GM12878 (cell line): ENCODE data around the gene PRM3. TPM values are rescaled to one million over a fixed set of nuclear protein-coding genes. Genes with fewer than 3 reads are reported as not detected.

Source experiments
- ATAC-seq: fragments of 200-7000 bp; cut with Tn5 transposase; 3 replicates; pipeline ENCODE4 v1.9.1; 2020; ENCODE audit warnings: mild to moderate bottlenecking, moderate library complexity
- BruUV-seq: library from RNA; stranded (reverse); fragments of 400-500 nt; replicated peaks from 2 replicates; lab custom pipeline; 2021; lab: Mats Ljungman, UMichigan
- CTCF ChIA-PET: fragments of 300-600 bp; sonication (Branson Sonifier 250); formaldehyde crosslinking; extraction: SDS; loops from one replicate; lab custom pipeline; 2021; ENCODE audit warnings: inconsistent platforms; lab: Yijun Ruan, JAX
- POLR2A ChIA-PET: fragments of 350-600 bp; formaldehyde crosslinking; extraction: SDS; loops from one replicate; lab custom pipeline; 2021; ENCODE audit warnings: inconsistent platforms; lab: Charles Lee
- RAD21 ChIA-PET: fragments of 300-600 bp; sonication (Branson Sonifier 250); formaldehyde crosslinking; loops from one replicate; lab custom pipeline; 2023; ENCODE audit warnings: antibody characterized with exemption; ENCODE audit not compliant: unreplicated experiment; lab: Charles Lee
- SMC1A ChIA-PET: fragments of 300-600 bp; sonication (Branson Sonifier 250); formaldehyde crosslinking; loops from one replicate; lab custom pipeline; 2023; ENCODE audit not compliant: unreplicated experiment, uncharacterized antibody; lab: Charles Lee
- DNase-seq: peaks from one replicate; pipeline ENCODE4 v3.0.0-alpha.2; 2011; ENCODE audit warnings: low read depth, low spot score
- FAIRE-seq: peaks from 3 replicates; lab custom pipeline; 2011; peaks lifted over from hg19 to GRCh38; lab: Jason Lieb, UNC
- H2AFZ ChIP-seq: 2 replicates; pipeline ENCODE4 v1.6.0; 2011; ENCODE audit warnings: low read depth, low read length, control low read depth; ENCODE audit not compliant: control insufficient read depth
- H3K27ac ChIP-seq: 2 replicates; pipeline ENCODE4 v1.5.1; 2011; ENCODE audit warnings: control low read depth; ENCODE audit not compliant: control insufficient read depth, insufficient read depth
- H3K27me3 ChIP-seq, 2 experiments: replicated peaks in 1 of 2; 2 replicates each; pipeline versions ENCODE4 v1.6.0 to v1.6.1; 2011; ENCODE audit warnings: low read length in 1 of 2; ENCODE audit not compliant: control insufficient read depth in 2 of 2, insufficient read depth in 2 of 2
- H3K36me3 ChIP-seq, 2 experiments: 2 replicates each; pipeline ENCODE4 v1.5.1; 2011; ENCODE audit warnings: low read length in 1 of 2; ENCODE audit not compliant: control insufficient read depth in 2 of 2, insufficient read depth in 2 of 2
- H3K4me1 ChIP-seq: 2 replicates; pipeline ENCODE4 v1.6.1; 2011; ENCODE audit warnings: mild to moderate bottlenecking, low read length, moderate library complexity, mixed read lengths; ENCODE audit not compliant: control insufficient read depth, insufficient read depth
- H3K4me2 ChIP-seq: 2 replicates; pipeline ENCODE4 v1.6.0; 2011; ENCODE audit warnings: control low read depth; ENCODE audit not compliant: control insufficient read depth, insufficient read depth
- H3K4me3 ChIP-seq: fragments of 200-600 bp; sonication (generic); 2 replicates; pipeline ENCODE4 v1.5.1; 2016
- H3K79me2 ChIP-seq: 2 replicates; pipeline ENCODE4 v1.6.0; 2011; ENCODE audit warnings: low read length; ENCODE audit not compliant: control insufficient read depth, insufficient read depth
- H3K9ac ChIP-seq: 2 replicates; pipeline ENCODE4 v1.8.0; 2011; ENCODE audit warnings: low read length, control low read depth, mixed read lengths; ENCODE audit not compliant: control insufficient read depth, insufficient read depth
- H3K9me3 ChIP-seq: replicated peaks from 3 replicates; pipeline ENCODE4 v1.5.1; 2011; ENCODE audit warnings: mild to moderate bottlenecking, low read length; ENCODE audit not compliant: control insufficient read depth, insufficient read depth
- H4K20me1 ChIP-seq: 2 replicates; pipeline ENCODE4 v1.6.0; 2011; ENCODE audit not compliant: control insufficient read depth, insufficient read depth
- ESRRA ChIP-seq: IDR thresholded peaks from 2 replicates; pipeline ENCODE4 v1.6.1; 2012; ENCODE audit warnings: mild to moderate bottlenecking, low read length, improper control_type of control experiment
- FOXM1 ChIP-seq: IDR thresholded peaks from 2 replicates; pipeline ENCODE4 v1.6.1; 2012; ENCODE audit warnings: low read depth, mild to moderate bottlenecking, inconsistent platforms, low read length, moderate library complexity
- JUNB ChIP-seq: IDR thresholded peaks from 2 replicates; pipeline ENCODE4 v1.6.1; 2016; ENCODE audit warnings: antibody characterized with exemption, mild to moderate bottlenecking
- KAT2A ChIP-seq: conservative IDR thresholded peaks from 2 replicates; pipeline ENCODE4 v1.6.1; 2011; ENCODE audit warnings: low read depth, low read length; ENCODE audit not compliant: control insufficient read depth
- MEF2B ChIP-seq: fragments of 450-650 bp; IDR thresholded peaks from 2 replicates; pipeline ENCODE4 v1.6.1; 2018; ENCODE audit warnings: mild to moderate bottlenecking, moderate library complexity; ENCODE audit not compliant: partially characterized antibody, poor library complexity, severe bottlenecking
- NFYB ChIP-seq: IDR thresholded peaks from 2 replicates; pipeline ENCODE4 v1.6.1; 2011; ENCODE audit warnings: low read depth, mild to moderate bottlenecking, low read length, improper control_type of control experiment, moderate library complexity; ENCODE audit not compliant: insufficient read depth
- NRF1 ChIP-seq: conservative IDR thresholded peaks from 2 replicates; pipeline ENCODE4 v1.6.1; 2011; ENCODE audit warnings: mild to moderate bottlenecking, low read depth, low read length, improper control_type of control experiment
- POU2F2 ChIP-seq: IDR thresholded peaks from 3 replicates; pipeline ENCODE4 v1.6.1; 2011; ENCODE audit warnings: low read depth, mild to moderate bottlenecking, low read length, borderline replicate concordance
- SMARCA5 ChIP-seq: fragments of 450-650 bp; IDR thresholded peaks from 2 replicates; pipeline ENCODE4 v1.6.1; 2017; ENCODE audit warnings: mild to moderate bottlenecking
- SRF ChIP-seq, 2 experiments: IDR thresholded peaks; 2 replicates each; pipeline ENCODE4 v1.6.1; 2011; ENCODE audit warnings: low read depth in 2 of 2, low read length in 2 of 2, mild to moderate bottlenecking in 1 of 2, moderate library complexity in 1 of 2
- WGBS: methylation state at CpG from one replicate; pipeline ENCODE4 v1.1.6; 2016; ENCODE audit warnings: low lambda C conversion rate; ENCODE audit not compliant: insufficient replicate concordance, insufficient coverage; ENCODE audit errors: missing lambda C conversion rate; 5-methylcytosine and 5-hydroxymethylcytosine counted together
- in situ Hi-C: fragments of 300-500 bp; cut with MboI; formaldehyde crosslinking; loops from 9 replicates; pipeline ENCODE4 v1.14.3; 2018; ENCODE audit warnings: mixed read lengths
- intact Hi-C: fragments of 100-400 bp; cut with micrococcal nuclease; formaldehyde crosslinking; loops from one replicate; pipeline ENCODE4 v1.14.2; 2022; ENCODE audit not compliant: unreplicated experiment
- polyA plus RNA-seq, 11 experiments: library from polyadenylated mRNA; depleted of rRNA in 4 of 11; unstranded in 6 of 11; stranded (reverse) in 5 of 11; fragments of >200 nt; fragmentation: Nextera tagmentation in 4 of 11; fragmentation: Illumina TruSeq in 1 of 11; extraction: Ambion mirVana in 4 of 11; extraction: Trizol in 1 of 11; gene quantifications; 1 replicate in 1 of 11; 2 replicates in 10 of 11; pipeline versions ENCODE4 v1.2.1 to v1.2.3, GENCODE V29; 2011 to 2016; ENCODE audit warnings: inconsistent platforms in 2 of 11, missing spikeins in 2 of 11, low read depth in 1 of 11
- total RNA-seq, 4 experiments: library from RNA; depleted of rRNA in 3 of 4; stranded (reverse); fragments of >200 nt in 3 of 4; fragmentation: Illumina TruSeq in 1 of 4; extraction: Trizol in 1 of 4; gene quantifications; 2 replicates each; pipeline versions ENCODE4 v1.2.1 to v1.2.3, GENCODE V29; 2013 to 2021
- TF ChIP-seq, protein P1 (sequence below): IDR thresholded peaks from 2 replicates; pipeline ENCODE4 v1.6.1; 2012; ENCODE audit warnings: low read depth, low read length, improper control_type of control experiment
- TF ChIP-seq, protein P2 (sequence below): fragments of 450-650 bp; IDR thresholded peaks from 2 replicates; pipeline ENCODE4 v1.6.1; 2018; ENCODE audit warnings: mild to moderate bottlenecking, low read depth, moderate library complexity; ENCODE audit not compliant: partially characterized antibody

Gene PRM3
- total and polyA plus RNA-seq, 10 of the 15 experiments (the other 5 are each of a cell fraction or from before 2014, with no cell fraction given): not detected

DNA sequence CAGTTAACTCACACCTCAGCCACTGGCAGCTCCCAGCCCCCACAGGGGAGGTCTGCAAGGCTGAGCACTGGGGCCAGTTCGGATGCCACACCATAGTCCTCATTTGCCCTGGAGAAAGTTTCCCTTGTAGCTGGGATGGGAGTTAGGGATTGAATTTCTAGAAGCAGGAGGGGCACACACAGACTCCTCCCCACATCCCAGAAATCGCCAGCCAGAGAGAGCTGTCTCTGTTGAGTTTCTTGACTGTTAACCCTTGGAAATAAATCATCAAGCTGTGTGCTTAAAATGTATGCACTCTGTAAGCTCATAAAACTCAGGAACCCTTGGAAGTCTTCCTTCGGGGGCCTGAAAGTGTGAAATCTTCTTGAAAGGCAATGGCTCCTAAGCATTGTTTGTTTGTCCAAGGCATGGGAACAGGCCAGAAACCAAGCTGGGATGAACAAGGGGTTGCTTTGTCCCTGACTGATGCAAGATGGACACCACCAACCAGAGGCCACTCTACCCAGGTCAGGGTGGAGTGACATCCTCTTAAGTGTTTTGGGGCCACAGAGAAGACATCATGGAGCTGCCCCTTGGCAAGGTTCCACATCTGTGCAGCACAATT lies 394 bp upstream of the PRM3 start:
- no peaks in the 10 kb centered on the region for H3K79me2 ChIP-seq
- no peaks in the 10 kb centered on the region for H4K20me1 ChIP-seq
- ChIA-PET POLR2A (interaction anchor here (1.0 kb wide), 1 partner anchor 15 kb away, joined by 3 read pairs; no protein-coding TSS in a partner anchor), CTCF (interaction anchor here (0.6 to 0.7 kb wide), 2 partner anchors 10 to 143 kb away, joined by 3 read pairs; no protein-coding TSS in a partner anchor), SMC1A (interaction anchor here (0.8 to 1.7 kb wide), 6 partner anchors 9 to 180 kb away, joined by 3 to 4 read pairs (median 3); no protein-coding TSS in a partner anchor), RAD21 (interaction anchor here (1.4 kb wide), 1 partner anchor 9 kb away, joined by 3 read pairs; no protein-coding TSS in a partner anchor)
- H3K27ac ChIP-seq: no peak overlapping the region
- DNase-seq (no peak), FAIRE-seq (no peak), ATAC-seq (no peak)
- no peaks in the 10 kb centered on the region for H3K36me3 ChIP-seq
- intact Hi-C loops (no loop called here), in situ Hi-C loops (no loop called here)
- TF ChIP-seq SRF (IDR thresholded peaks at IDR 0.05; ENCODE audit: low read depth in 2 of 2, low read length in 2 of 2): no peak
- no peak for TF ChIP-seq KAT2A
- TF ChIP-seq ESRRA: no peak
- TF ChIP-seq POU2F2: no peak
- H3K27me3 ChIP-seq: no peaks in the 10 kb centered on the region
- no peak overlapping the region for H3K4me3 ChIP-seq
- no peak overlapping the region for H2AFZ ChIP-seq
- no peak overlapping the region for H3K4me2 ChIP-seq
- no peaks in the 10 kb centered on the region for H3K9me3 ChIP-seq
- no peak overlapping the region for H3K9ac ChIP-seq
- no peaks in the 10 kb centered on the region for H3K4me1 ChIP-seq
- no TSS peak for BruUV-seq
- 51% methylated on average over 3 of the region's 3 CpGs for WGBS

DNA sequence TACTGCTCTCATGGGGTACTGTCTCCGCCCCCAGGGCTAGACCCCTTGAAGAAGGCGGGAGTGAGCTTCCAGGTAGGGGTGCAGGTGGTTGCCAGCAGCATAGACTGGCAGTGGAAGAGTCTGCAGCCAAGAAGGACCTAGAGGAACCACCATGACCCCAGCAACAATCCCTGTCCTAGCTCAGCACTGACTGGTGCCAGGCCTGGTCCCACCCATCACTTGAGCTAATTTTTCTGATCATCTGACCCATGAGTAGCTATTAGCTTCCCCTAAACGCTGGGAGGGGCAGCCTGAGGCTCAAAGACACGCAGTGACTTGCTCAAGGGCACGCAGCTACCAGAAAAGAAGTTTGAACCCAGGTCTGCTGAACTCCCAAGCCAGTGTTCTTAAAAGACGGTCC lies 945 bp downstream of the PRM3 start:
- intact Hi-C loops: no loop called here
- RAD21 ChIA-PET: no interaction called here
- H3K27me3 ChIP-seq: no peaks in the 10 kb centered on the region
- in situ Hi-C loops: no loop called here
- H3K36me3 ChIP-seq: no peaks in the 10 kb centered on the region
- H3K4me3 ChIP-seq: no peak overlapping the region
- 50% methylated on average over 6 of the region's 6 CpGs for WGBS
- H3K4me2 ChIP-seq: no peak overlapping the region
- no peak overlapping the region for H3K9ac ChIP-seq
- BruUV-seq: no TSS peak
- FAIRE-seq (no peak), DNase-seq (no peak), ATAC-seq (no peak)
- H3K9me3 ChIP-seq: no peaks in the 10 kb centered on the region
- H3K79me2 ChIP-seq: no peaks in the 10 kb centered on the region
- SMC1A ChIA-PET: interaction anchor here (1.7 to 4.8 kb wide), 2 partner anchors 14 to 25 kb away, joined by 3 to 13 read pairs; no protein-coding TSS in a partner anchor
- POLR2A ChIA-PET: interaction anchor here (1.1 kb wide), 1 partner anchor 13 kb away, joined by 3 read pairs; no protein-coding TSS in a partner anchor
- CTCF ChIA-PET: interaction anchor here (1.4 kb wide), 1 partner anchor 11 kb away, joined by 3 read pairs; no protein-coding TSS in a partner anchor
- no peaks in the 10 kb centered on the region for H4K20me1 ChIP-seq
- H2AFZ ChIP-seq: no peak overlapping the region
- TF ChIP-seq JUNB (no peak), FOXM1 (no peak), NRF1 (no peak), SMARCA5 (no peak), NFYB (no peak), MEF2B (no peak)
- TF ChIP-seq, protein P1, sequence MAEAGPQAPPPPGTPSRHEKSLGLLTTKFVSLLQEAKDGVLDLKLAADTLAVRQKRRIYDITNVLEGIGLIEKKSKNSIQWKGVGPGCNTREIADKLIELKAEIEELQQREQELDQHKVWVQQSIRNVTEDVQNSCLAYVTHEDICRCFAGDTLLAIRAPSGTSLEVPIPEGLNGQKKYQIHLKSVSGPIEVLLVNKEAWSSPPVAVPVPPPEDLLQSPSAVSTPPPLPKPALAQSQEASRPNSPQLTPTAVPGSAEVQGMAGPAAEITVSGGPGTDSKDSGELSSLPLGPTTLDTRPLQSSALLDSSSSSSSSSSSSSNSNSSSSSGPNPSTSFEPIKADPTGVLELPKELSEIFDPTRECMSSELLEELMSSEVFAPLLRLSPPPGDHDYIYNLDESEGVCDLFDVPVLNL: no peak
- TF ChIP-seq, protein P2, sequence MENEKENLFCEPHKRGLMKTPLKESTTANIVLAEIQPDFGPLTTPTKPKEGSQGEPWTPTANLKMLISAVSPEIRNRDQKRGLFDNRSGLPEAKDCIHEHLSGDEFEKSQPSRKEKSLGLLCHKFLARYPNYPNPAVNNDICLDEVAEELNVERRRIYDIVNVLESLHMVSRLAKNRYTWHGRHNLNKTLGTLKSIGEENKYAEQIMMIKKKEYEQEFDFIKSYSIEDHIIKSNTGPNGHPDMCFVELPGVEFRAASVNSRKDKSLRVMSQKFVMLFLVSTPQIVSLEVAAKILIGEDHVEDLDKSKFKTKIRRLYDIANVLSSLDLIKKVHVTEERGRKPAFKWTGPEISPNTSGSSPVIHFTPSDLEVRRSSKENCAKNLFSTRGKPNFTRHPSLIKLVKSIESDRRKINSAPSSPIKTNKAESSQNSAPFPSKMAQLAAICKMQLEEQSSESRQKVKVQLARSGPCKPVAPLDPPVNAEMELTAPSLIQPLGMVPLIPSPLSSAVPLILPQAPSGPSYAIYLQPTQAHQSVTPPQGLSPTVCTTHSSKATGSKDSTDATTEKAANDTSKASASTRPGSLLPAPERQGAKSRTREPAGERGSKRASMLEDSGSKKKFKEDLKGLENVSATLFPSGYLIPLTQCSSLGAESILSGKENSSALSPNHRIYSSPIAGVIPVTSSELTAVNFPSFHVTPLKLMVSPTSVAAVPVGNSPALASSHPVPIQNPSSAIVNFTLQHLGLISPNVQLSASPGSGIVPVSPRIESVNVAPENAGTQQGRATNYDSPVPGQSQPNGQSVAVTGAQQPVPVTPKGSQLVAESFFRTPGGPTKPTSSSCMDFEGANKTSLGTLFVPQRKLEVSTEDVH: no peak
- TF ChIP-seq, all 136 proteins: peak for 0
- no peak overlapping the region for H3K27ac ChIP-seq
- no peaks in the 10 kb centered on the region for H3K4me1 ChIP-seq
